ENCODE results near the gene SUMF2.

GRCh38 chr7:56099653-56100052 is 35.6 kb downstream of the SUMF2 start:
- no peak for TF ChIP-seq CTCF (IDR thresholded peaks at IDR 0.05; ENCODE audit: insufficient read depth, low read depth, low read length)
- no peak for TF ChIP-seq EZH2 (IDR thresholded peaks at IDR 0.05; ENCODE audit: insufficient read depth, low read length)
